ENCODE results near the gene MAP1LC3B.
A peak's percentile ranks its signal among the peaks of the same experiment; 100 is the strongest.
"Not testable (repeated sequence)": the region's sequence is repeated elsewhere in the genome, so short reads cannot be mapped to it uniquely, and the experiment has no call there.

The MAP1LC3B gene

GRCh38 chr16:87383505-87384161 lies 8.5 kb upstream of the MAP1LC3B start, which contains the start of gene FBXO31:
TSS of gene FBXO31 (minus strand) at chr16:87383776. CDS start at chr16:87383744, 32 bp downstream.
- DNase-seq = peak; percentile 84

DNA sequence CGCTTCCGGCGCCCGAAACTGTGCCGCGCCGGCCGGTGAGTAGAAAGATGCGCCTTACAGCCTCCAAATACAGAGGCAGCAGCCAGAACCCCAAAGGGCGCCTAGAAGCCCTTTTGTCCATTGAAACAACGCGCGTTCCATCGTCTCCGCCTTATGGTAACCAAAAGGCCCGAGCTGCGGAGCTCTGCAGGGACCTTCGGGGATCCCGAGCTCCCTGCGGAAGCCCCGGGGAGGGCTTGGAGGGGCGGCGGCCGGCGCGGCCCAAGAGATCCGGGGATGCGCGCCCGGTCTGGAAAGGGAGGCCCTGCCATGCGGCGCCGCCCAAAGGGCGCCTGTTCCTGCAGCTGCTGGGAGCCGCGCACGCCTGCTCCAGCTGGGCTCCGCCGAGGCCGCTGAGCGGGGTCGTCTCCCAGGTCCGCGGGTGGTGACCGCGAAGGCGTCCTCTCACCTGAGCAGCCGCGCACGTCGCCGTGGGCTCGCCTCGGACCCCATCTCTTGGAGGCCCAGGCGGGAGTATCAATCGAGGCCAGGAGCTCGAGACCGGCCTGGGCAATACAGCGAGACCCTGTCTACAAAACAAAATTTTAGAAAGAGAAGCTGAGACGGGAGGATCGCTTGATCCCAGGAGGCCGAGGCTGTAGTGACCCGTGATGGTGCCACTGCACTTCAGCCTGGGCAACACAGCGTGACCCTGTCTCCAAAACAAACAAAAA lies 7.8 kb upstream of the MAP1LC3B start:
- no peak for DNase-seq

GRCh38 chr16:87384875-87385167 lies 7.3 kb upstream of the MAP1LC3B start:
- DNase-seq = not testable (repeated sequence)

DNA sequence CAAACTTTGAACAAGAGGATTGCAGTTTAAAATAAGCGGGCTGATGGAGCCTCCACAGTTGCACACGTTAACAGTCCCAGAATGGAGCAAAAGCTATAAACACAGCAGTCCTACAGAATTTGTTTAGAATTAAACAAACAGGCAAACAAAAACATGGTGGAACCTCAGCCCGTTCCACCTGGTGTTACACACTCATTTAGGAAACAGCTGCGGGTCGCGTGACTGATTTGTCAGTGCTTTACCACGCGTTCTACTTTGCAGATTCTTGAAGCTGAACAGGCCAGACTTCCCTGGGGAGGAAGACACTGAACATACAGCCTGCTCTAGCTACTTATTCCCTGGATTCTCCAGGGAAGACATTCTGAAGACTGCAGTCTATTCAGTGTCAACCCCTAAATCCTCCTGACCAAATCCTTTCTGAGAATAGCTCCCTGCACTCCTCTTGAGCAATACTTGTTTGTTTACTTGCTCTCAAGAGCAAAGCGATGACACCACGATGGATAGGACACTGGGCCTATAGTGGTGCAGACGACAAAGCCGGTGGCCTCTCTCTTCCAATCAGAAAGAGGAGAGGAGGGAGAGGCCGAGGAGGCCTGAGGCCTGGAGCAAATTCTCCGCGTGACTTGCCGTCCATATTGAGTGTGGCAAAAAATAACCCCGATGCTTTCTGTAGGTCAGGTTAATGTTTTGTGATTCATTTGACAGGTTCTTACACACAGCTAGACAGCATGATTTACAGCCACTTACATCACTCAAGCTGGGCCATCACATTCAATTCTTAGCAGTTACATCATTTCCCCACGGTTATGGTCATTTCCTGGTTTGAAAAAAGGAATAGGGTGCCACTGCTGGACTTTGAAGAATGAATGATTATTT lies 4.0 kb upstream of the MAP1LC3B start:
- peak; percentile 80 for DNase-seq

GRCh38 chr16:87388818-87389134 lies 3.4 kb upstream of the MAP1LC3B start:
- no peak for DNase-seq

GRCh38 chr16:87389245-87389644 lies 2.9 kb upstream of the MAP1LC3B start:
- DNase-seq = no peak

DNA sequence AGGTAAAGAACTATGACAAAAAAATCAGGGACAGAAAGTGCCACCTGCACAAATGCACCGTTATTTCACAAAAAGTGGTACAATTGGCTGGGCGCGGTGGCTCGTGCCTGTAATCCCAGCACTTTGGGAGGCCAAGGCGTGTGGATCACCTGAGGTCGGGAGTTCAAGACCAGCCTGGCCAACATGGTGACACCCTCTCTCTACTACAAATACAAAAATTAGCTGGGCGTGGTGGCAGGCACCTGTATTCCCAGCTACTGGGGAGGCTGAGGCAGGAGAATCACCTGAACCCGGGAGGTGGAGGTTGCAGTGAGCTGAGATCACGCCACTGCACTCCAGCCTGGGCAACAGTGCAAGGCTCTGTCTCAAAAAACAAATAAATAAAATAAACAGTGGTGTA lies 2.2 kb upstream of the MAP1LC3B start:
- DNase-seq = not testable (repeated sequence)

DNA sequence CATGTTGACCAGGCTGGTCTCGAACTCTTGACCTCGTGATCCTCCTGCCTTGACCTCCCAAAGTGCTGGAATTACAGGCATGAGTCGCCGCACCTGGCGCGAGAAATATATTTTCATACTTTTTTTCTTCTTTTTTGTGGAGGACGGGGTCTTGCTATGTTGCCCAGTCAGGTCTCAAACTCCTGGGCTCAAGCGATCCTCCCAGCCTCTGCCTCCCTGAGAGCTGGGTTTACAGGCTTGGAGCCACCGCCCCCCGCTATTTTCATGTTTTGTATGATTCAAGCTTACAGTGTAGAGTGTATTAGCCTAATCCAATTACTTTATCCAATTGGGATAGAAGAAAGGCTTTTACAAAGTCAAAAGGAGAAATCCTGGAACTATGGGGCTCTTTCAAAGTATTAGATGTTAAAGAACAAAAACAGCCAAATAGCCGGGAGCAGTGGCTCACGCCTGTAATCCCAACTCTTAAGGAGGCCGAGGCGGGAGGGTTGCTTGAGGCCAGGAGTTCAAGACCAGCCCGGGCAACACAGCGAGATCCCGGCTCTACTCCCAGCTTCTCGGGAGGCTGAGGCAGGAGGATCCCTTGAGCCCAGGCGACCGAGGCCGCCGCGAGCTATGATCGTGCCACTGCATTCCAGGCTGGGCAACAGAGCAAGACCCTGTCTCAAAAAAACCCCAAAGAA lies 1.4 kb upstream of the MAP1LC3B start:
- no peak for DNase-seq

DNA sequence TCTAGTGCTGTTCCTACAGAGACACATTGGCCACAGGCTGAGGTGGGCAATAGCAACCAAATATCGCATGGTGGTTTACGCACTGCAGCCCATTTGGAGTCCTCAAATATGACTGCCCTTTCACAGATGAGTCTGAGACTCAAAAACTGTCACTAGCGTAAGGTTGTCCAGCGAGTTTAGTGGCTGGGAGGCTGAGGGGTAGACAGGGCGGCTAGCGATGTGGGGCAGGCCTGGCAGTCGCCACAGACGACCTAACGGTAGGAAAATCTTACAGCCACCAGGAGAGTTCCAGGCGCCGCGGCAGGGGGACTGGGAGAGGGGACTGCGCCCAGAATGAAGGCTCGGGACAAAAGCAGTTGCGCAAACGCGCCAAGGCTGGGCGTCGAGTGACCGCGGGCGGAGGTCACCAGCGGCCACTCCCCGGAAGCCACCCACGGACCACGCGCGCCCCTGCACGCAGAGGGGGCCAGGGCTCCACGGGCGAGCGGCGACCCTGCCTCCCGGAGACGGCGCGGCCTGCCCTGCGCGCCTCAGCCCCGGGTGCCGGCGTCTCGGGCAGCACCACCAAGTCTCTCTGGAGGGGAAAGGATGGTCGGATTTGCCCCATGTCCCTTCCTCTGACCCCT lies 699 bp upstream of the MAP1LC3B start:
- no peak for DNase-seq

- peak; percentile 33 for DNase-seq
Measured at GRCh38 chr16:87392821-87393679, 914 bp downstream of the MAP1LC3B start.

GRCh38 chr16:87393680-87394055 lies 1.5 kb downstream of the MAP1LC3B start:
- DNase-seq = no peak

- DNase-seq = no peak
Measured at GRCh38 chr16:87395181-87395842, 3.2 kb downstream of the MAP1LC3B start.

DNA sequence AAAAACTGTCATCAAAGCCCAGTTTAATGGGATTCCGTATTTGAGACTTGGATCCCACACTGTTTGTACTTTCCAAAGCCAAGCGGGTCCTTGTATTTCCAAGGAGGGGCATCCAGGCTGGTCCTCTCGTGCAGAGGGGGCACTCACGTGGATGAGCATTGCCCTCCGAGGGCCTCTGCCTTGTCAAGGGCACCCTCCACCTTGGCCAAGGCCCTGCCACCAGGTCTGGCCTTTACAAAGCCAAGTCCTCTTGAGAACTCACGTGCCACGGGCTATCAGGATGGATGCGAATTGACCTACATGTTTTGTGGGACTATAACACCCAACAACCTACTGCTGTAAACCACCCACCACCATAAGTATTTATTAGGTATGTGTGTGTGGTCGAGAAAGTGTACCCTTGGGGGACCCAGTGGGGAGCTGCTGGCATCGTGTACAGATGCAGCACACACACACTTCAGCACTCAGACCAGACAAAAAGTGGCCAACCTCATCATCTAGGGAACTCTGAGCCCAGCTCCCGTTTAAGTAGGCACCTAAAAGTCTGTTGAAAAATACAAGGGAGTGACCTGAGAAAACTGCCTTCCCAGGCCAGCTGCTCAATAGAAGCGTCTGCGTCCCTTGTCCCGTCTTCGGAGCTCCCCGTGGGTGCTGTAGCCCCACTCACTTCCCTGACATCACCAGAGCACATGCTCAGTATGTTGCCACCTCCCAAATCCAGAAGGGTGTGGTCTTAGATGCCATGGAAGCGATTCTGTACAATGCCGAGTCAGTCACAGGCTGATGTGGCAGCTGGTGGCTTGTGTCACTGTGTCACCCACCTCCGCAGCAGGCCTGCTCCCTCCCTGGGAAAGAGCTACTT lies 12.9 kb downstream of the MAP1LC3B start:
- DNase-seq = no peak

DNA sequence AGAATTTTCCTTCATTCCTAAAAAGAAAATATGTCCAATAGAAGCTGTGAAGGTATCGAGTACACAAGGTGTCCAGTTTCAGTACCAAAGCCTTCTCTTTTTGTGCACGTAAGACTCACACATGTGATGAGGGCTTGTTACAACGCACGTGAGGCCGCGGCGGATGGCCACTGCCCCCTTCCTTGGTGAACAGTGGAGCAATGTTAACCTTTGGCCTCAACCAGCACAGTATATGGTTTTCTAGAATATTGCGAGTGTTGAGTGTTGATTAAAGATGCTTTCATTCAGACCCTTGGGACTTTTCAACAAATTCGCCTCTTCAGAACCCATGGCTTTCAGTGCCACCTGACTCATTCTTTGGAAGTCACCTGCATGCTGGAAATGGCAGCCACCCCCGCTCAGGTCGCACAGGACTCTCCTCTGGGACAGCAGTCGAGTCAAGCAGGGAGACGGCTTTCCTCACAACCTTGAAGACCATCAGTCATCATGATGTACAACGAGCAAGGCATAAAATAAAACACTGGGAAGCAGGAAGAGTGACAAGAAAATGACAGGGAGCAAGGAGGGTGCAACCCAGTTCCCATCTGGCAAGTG lies 14.5 kb downstream of the MAP1LC3B start:
- no peak for DNase-seq

DNA sequence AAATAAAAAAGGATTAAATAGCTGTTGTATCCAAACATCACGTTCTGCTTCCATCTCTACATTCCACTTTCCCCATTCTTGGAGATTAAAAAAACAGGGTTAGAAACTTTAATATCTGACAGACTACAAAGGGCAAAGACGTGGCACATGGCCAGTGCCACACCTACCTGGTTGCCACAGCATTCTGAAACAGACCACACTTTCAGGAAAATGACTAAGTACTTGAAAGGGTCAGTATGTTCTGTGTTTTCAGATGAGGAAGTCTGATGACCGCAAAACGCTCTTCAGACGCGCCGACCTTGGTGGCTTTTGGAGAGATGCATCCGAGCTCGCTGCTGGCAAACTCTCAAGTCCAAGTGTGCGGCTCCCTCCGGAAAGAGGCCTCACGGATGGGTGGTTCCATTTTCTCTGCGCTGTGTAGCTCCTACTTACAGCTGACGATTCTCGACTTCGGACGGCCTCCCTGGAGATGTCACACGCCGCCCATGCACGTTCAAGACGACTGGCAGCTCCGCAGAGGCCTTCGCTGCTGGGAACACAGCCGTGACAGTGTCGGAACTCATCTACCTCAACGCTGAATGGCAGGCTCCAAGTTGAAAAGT lies 15.5 kb downstream of the MAP1LC3B start:
- DNase-seq = no peak

DNA sequence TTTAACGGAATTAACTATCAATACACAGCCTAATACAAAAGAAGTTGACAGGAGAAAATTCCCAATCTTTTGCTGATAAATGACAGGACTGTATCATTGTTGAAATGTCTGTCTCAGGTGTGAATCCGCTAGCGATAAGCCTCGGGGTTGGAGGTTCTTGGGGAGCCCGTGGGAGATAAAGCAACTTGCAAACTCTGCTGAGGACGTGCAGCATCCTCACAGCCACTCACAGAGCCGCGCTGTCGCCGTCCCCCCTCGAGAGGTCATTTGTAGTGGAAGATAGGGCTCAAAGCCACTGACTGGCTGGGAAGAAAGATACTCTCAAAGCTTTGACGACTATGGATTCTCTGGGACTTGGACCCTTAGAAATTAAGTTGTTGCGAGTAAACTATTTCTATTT lies 17.0 kb downstream of the MAP1LC3B start:
- no peak for DNase-seq

DNA sequence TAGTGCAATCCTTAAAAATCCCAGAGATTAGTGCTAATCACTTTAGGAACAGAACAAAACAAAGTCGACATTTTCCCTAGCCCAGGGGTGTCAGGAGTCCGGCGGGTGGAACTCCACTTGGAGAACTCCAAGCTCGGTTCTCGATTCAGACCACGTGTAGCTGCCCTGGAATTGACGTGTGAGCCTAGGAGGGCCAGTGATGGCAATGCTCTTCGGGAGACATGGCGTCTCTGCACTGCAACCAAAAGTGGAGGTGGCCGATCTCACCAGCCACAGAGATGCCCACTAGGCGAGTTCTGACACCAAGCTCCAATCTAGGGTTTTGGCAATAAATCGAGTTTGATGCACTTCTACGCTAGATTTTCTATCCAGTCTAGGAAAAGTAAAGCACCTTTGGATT lies 17.6 kb downstream of the MAP1LC3B start:
- no peak for DNase-seq

- DNase-seq = no peak
Measured at GRCh38 chr16:87410530-87410929, 18.4 kb downstream of the MAP1LC3B start.

- DNase-seq = no peak
Measured at GRCh38 chr16:87410968-87411367, 18.8 kb downstream of the MAP1LC3B start.
